K562 (cell line): ENCODE measurements around the gene FAM78A. TPM values are rescaled to one million over a fixed set of nuclear protein-coding genes. Genes with fewer than 3 reads are reported as not detected.

Source experiments
- ATAC-seq: fragments of 200-7000 bp; cut with Tn5 transposase; 3 replicates; pipeline ENCODE4 v1.9.1; 2020; ENCODE audit warnings: moderate library complexity
- BruUV-seq: library from RNA; stranded (reverse); fragments of 400-500 nt; replicated peaks from 2 replicates; lab custom pipeline; 2021; lab: Mats Ljungman, UMichigan
- CTCF ChIA-PET: fragments of 300-600 bp; formaldehyde crosslinking; extraction: SDS; loops from one replicate; lab custom pipeline; 2021; ENCODE audit warnings: low intra/inter-chr PET ratio; lab: Yijun Ruan, JAX
- POLR2A ChIA-PET: fragments of 300-600, 350-650 bp; sonication (Branson Sonifier 250); formaldehyde crosslinking; extraction: SDS; loops from one replicate; lab custom pipeline; 2021; ENCODE audit warnings: antibody characterized with exemption, inconsistent platforms; lab: Yijun Ruan, JAX
- DNase-seq, 4 experiments: peaks; one replicate each; pipeline versions ENCODE4 v3.0.0 to v3.0.0-alpha.2; 2011 to 2018; ENCODE audit warnings: low spot score in 3 of 4, mixed read lengths in 3 of 4; ENCODE audit errors: extremely low read depth in 1 of 4
- FAIRE-seq: peaks from 2 replicates; lab custom pipeline; 2011; peaks lifted over from hg19 to GRCh38; lab: Jason Lieb, UNC
- H2AFZ ChIP-seq: 2 replicates; pipeline ENCODE4 v1.6.0; 2011; ENCODE audit warnings: low read depth, low read length, control low read depth, inconsistent platforms
- H3K27ac ChIP-seq: fragments of 200-600 bp; 3 replicates; pipeline ENCODE4 v1.8.0; 2011; ENCODE audit warnings: low read depth, mild to moderate bottlenecking, control low read depth, inconsistent platforms, low read length, moderate library complexity, mixed read lengths; ENCODE audit errors: extremely low read depth
- H3K27me3 ChIP-seq, 2 experiments: fragments of 300-600 bp in 1 of 2; 2 replicates in 1 of 2; 3 replicates in 1 of 2; pipeline versions ENCODE4 v1.6.0 to v1.8.0; 2011; ENCODE audit warnings: inconsistent platforms in 2 of 2, low read length in 2 of 2, mild to moderate bottlenecking in 1 of 2, mixed read lengths in 1 of 2, moderate library complexity in 1 of 2; ENCODE audit not compliant: control insufficient read depth in 2 of 2, insufficient read depth in 2 of 2
- H3K36me3 ChIP-seq: fragments of 300-600 bp; 3 replicates; pipeline ENCODE4 v1.8.0; 2011; ENCODE audit warnings: mild to moderate bottlenecking, low read length, inconsistent platforms; ENCODE audit not compliant: control insufficient read depth, insufficient read depth
- H3K4me1 ChIP-seq, 2 experiments: fragments of 200-600 bp in 1 of 2; replicated peaks in 1 of 2; 2 replicates in 1 of 2; 3 replicates in 1 of 2; pipeline versions ENCODE4 v1.5.1 to v1.8.0; 2011; ENCODE audit warnings: inconsistent platforms in 2 of 2, low read length in 2 of 2, mild to moderate bottlenecking in 1 of 2, mixed read lengths in 1 of 2, moderate library complexity in 1 of 2; ENCODE audit not compliant: control insufficient read depth in 2 of 2, insufficient read depth in 2 of 2
- H3K4me2 ChIP-seq: 2 replicates; pipeline ENCODE4 v1.6.1; 2011; ENCODE audit warnings: low read length, control low read depth, inconsistent platforms, mixed read lengths; ENCODE audit not compliant: insufficient read depth
- H3K4me3 ChIP-seq: fragments of 200-600 bp; sonication (generic), shearing (Covaris generic); 2 replicates; pipeline ENCODE4 v1.5.1; 2016; ENCODE audit warnings: control low read depth, inconsistent platforms
- H3K79me2 ChIP-seq: fragments of 200-600 bp; 3 replicates; pipeline ENCODE4 v1.8.0; 2011; ENCODE audit warnings: low read length, inconsistent platforms; ENCODE audit not compliant: control insufficient read depth, insufficient read depth
- H3K9ac ChIP-seq, 2 experiments: 2 replicates each; pipeline versions ENCODE4 v1.6.0 to v1.6.1; 2011; ENCODE audit warnings: low read depth in 2 of 2, low read length in 2 of 2, control low read depth in 1 of 2, inconsistent platforms in 1 of 2, mild to moderate bottlenecking in 1 of 2, mixed read lengths in 1 of 2; ENCODE audit not compliant: insufficient read depth in 1 of 2
- H3K9me1 ChIP-seq: one replicate; pipeline ENCODE4 v1.6.0; 2011; ENCODE audit warnings: inconsistent platforms, mild to moderate bottlenecking, low read length, moderate library complexity; ENCODE audit not compliant: control insufficient read depth, insufficient read depth
- H3K9me3 ChIP-seq: replicated peaks from 2 replicates; pipeline ENCODE4 v1.5.1; 2011; ENCODE audit warnings: low read depth, low read length, inconsistent platforms; ENCODE audit not compliant: control insufficient read depth, insufficient read depth
- H4K20me1 ChIP-seq: replicated peaks from 2 replicates; pipeline ENCODE4 v1.6.1; 2011; ENCODE audit warnings: low read length, inconsistent platforms, mixed read lengths; ENCODE audit not compliant: control insufficient read depth, insufficient read depth
- ARID2 ChIP-seq: fragments of 450-650 bp; IDR thresholded peaks from 2 replicates; pipeline ENCODE4 v1.6.1; 2017; ENCODE audit warnings: antibody characterized with exemption, mild to moderate bottlenecking
- BHLHE40 ChIP-seq: IDR thresholded peaks from 2 replicates; pipeline ENCODE4 v1.6.1; 2011; ENCODE audit warnings: low read length, improper control_type of control experiment
- BRD9 ChIP-seq: fragments of 450-650 bp; IDR thresholded peaks from 2 replicates; pipeline ENCODE4 v1.6.1; 2018; ENCODE audit warnings: low read depth; ENCODE audit not compliant: partially characterized antibody
- DIDO1 ChIP-seq: fragments of 450-650 bp; IDR thresholded peaks from 2 replicates; pipeline ENCODE4 v1.6.1; 2016; ENCODE audit warnings: low read depth, missing biosample characterization, missing genetic modification characterization
- DNMT1 ChIP-seq: fragments of 450-650 bp; IDR thresholded peaks from 2 replicates; pipeline ENCODE4 v1.6.1; 2016; ENCODE audit warnings: antibody characterized with exemption, mild to moderate bottlenecking
- GTF2F1 ChIP-seq: IDR thresholded peaks from 2 replicates; pipeline ENCODE4 v1.6.1; 2011; ENCODE audit warnings: low read depth, low read length, improper control_type of control experiment
- HDAC3 ChIP-seq: fragments of 450-650 bp; IDR thresholded peaks from 2 replicates; pipeline ENCODE4 v1.6.1; 2018; ENCODE audit warnings: borderline replicate concordance, mild to moderate bottlenecking, moderate library complexity; ENCODE audit not compliant: partially characterized antibody
- HDGF ChIP-seq: fragments of 450-650 bp; IDR thresholded peaks from 2 replicates; pipeline ENCODE4 v1.6.1; 2016
- HIVEP1 ChIP-seq: fragments of 250-450 bp; sonication (Bioruptor Pico); IDR thresholded peaks from 2 replicates; pipeline ENCODE4 v1.4.0; 2020; ENCODE audit warnings: mild to moderate bottlenecking
- HMG20A ChIP-seq: fragments of 450-650 bp; formaldehyde crosslinking; conservative IDR thresholded peaks from 2 replicates; pipeline ENCODE4 v1.4.0; 2020; ENCODE audit warnings: mild to moderate bottlenecking, mixed read lengths
- MYC ChIP-seq, 2 experiments: fragments of 250-450 bp in 1 of 2; sonication (Bioruptor Pico) in 1 of 2; IDR thresholded peaks; 2 replicates each; pipeline versions ENCODE4 v1.5.1 to v1.6.1; 2012 to 2021; ENCODE audit warnings: low read depth in 2 of 2, borderline replicate concordance in 1 of 2, improper control_type of control experiment in 1 of 2, low read length in 1 of 2, mild to moderate bottlenecking in 1 of 2, moderate library complexity in 1 of 2
- RBM17 ChIP-seq: fragments of 200-400 bp; formaldehyde crosslinking; IDR thresholded peaks from 2 replicates; pipeline ENCODE4 v1.6.1; 2017; ENCODE audit warnings: low read depth, mild to moderate bottlenecking, low read length, borderline replicate concordance
- SLC30A9 ChIP-seq: fragments of 250-450 bp; sonication (Bioruptor Pico); IDR thresholded peaks from 2 replicates; pipeline ENCODE4 v1.8.0; 2022; ENCODE audit warnings: mild to moderate bottlenecking, moderate library complexity
- SMAD2 ChIP-seq: fragments of 150-350 bp; IDR thresholded peaks from 2 replicates; pipeline ENCODE4 v1.6.1; 2014; ENCODE audit warnings: low read depth, mild to moderate bottlenecking, low read length
- SNAPC5 ChIP-seq: fragments of 250-450 bp; sonication (Bioruptor Pico); IDR thresholded peaks from 2 replicates; pipeline ENCODE4 v1.8.0; 2021; ENCODE audit warnings: moderate library complexity, mild to moderate bottlenecking, inconsistent platforms
- THRB ChIP-seq: fragments of 450-650 bp; formaldehyde crosslinking; conservative IDR thresholded peaks from 2 replicates; pipeline ENCODE4 v1.4.0; 2022; ENCODE audit warnings: mild to moderate bottlenecking, missing genetic modification characterization
- TRIM24 ChIP-seq, 2 experiments: fragments of 450-650 bp; IDR thresholded peaks; 2 replicates each; pipeline ENCODE4 v1.6.1; 2016
- ZNF146 ChIP-seq: IDR thresholded peaks from one replicate; pipeline ENCODE4 v1.6.1; 2018; ENCODE audit warnings: missing compliant biosample characterization; ENCODE audit not compliant: unreplicated experiment
- ZNF282 ChIP-seq: sonication (generic); formaldehyde crosslinking; IDR thresholded peaks from 2 replicates; pipeline ENCODE4 v1.8.1; 2023; ENCODE audit warnings: missing genetic modification reagents
- WGBS: fragments of 100-300 bp; shearing (Covaris generic); methylation state at CpG from one replicate; pipeline ENCODE4 v1.1.6; 2016; ENCODE audit warnings: low coverage, mixed read lengths; ENCODE audit not compliant: insufficient coverage; ENCODE audit errors: missing lambda C conversion rate; 5-methylcytosine and 5-hydroxymethylcytosine counted together
- in situ Hi-C: fragments of 300-500 bp; cut with MboI; formaldehyde crosslinking; loops from 4 replicates; pipeline ENCODE4 v1.15.0; 2018; ENCODE audit warnings: inconsistent platforms, mixed read lengths
- intact Hi-C: fragments of 100-400 bp; cut with micrococcal nuclease; formaldehyde crosslinking; loops from 2 replicates; pipeline ENCODE4 v1.14.2; 2022
- polyA plus RNA-seq, 8 experiments: library from polyadenylated mRNA; depleted of rRNA in 4 of 8; stranded (reverse) in 5 of 8; unstranded in 3 of 8; fragments of >200 nt; fragmentation: Nextera tagmentation in 2 of 8; fragmentation: Illumina TruSeq in 1 of 8; extraction: Ambion mirVana in 2 of 8; extraction: Trizol in 1 of 8; gene quantifications; 2 replicates each; pipeline versions ENCODE4 v1.2.1 to v1.2.3, GENCODE V29; 2011 to 2014; ENCODE audit warnings: inconsistent platforms in 1 of 8, missing spikeins in 1 of 8
- total RNA-seq, 7 experiments: library from RNA; depleted of rRNA in 6 of 7; stranded (reverse); fragments of >200 nt in 6 of 7; fragmentation: Illumina TruSeq in 2 of 7; extraction: Trizol in 2 of 7; gene quantifications; 2 replicates each; pipeline versions ENCODE4 v1.2.1 to v1.2.3, GENCODE V29; 2011 to 2021; ENCODE audit warnings: low replicate concordance in 1 of 7

FAM78A gene
- total and polyA plus RNA-seq, 9 of the 15 experiments (the other 6 are each of a cell fraction or from before 2014, with no cell fraction given), result 0.56 to 103 (median 55.2) TPM

- WGBS, result 64% methylated on average over 9 of the region's 9 CpGs
- DNase-seq, result peak in 1 of 4 experiments; percentile 57
- Histone ChIP-seq H3K9me3 (no peaks in the 10 kb centered on the region), H3K4me3 (no peak overlapping the region), H3K27ac (no peak overlapping the region), H3K9me1 (peaks cover 3% of the 10 kb centered on the region), H3K9ac (peak overlapping the region in 1 of 2 experiments; percentile 5; a peak in 2 of 4 replicates), H3K79me2 (no peaks in the 10 kb centered on the region), H3K4me1 (peaks cover 3 to 31% of the 10 kb centered on the region in 2 experiments; a peak in 3 of 5 replicates), H3K4me2 (no peak overlapping the region), H3K27me3 (peaks cover 0 to 8% of the 10 kb centered on the region in 2 experiments; a peak in 2 of 5 replicates), H4K20me1 (0 out of 2 replicates have a peak, but pooled peaks cover 7% of the 10 kb centered on the region), H3K36me3 (peaks cover 46% of the 10 kb centered on the region), H2AFZ (no peak overlapping the region)
- ATAC-seq, result peak; percentile 3
- FAIRE-seq, result no peak
- ChIA-PET CTCF (no interaction called here), POLR2A (interaction anchor here (0.6 to 11.4 kb wide), 14 partner anchors 8 to 181 kb away, joined by 3 to 156 read pairs (median 5); no protein-coding TSS in a partner anchor)
- BruUV-seq, result no TSS peak
- in situ Hi-C loops (no loop called here), intact Hi-C loops (no loop called here)
- peak; percentile 19; the same call in 1 of the 2 replicates for TF ChIP-seq MYC (IDR thresholded peaks at IDR 0.05; ENCODE audit: low read depth, low read length)
- TF ChIP-seq MYC (CRISPR knock-in tag; IDR thresholded peaks at IDR 0.05; ENCODE audit: borderline replicate concordance, low read depth), result no peak
- TF ChIP-seq SNAPC5 (CRISPR knock-in tag), result no peak
- no peak for TF ChIP-seq SMAD2
- TF ChIP-seq ARID2, result no peak
- no peak for TF ChIP-seq SLC30A9 (CRISPR knock-in tag)
- TF ChIP-seq BHLHE40, result peak; percentile 67
- no peak for TF ChIP-seq TRIM24 (IDR thresholded peaks at IDR 0.05)
- TF ChIP-seq HDGF, result no peak
- no peak for TF ChIP-seq DIDO1 (tag)
- no peak for TF ChIP-seq ZNF282 (CRISPR knock-in tag)
- TF ChIP-seq HDAC3, result no peak
- TF ChIP-seq ZNF146 (CRISPR knock-in tag), result no peak
- no peak for TF ChIP-seq HMG20A (CRISPR knock-in tag)
- TF ChIP-seq RBM17, result no peak
- no peak for TF ChIP-seq DNMT1
- 0 out of 2 replicates have a peak, but pooled peaks have one; percentile 4 for TF ChIP-seq GTF2F1
- no peak for TF ChIP-seq BRD9
- TF ChIP-seq THRB (CRISPR knock-in tag), result no peak
- no peak for TF ChIP-seq HIVEP1
These were observed 40.8 kb downstream of the FAM78A start for GRCh38 chr9:131235480-131235851.
